PC-9 (cell line): ENCODE data around the gene RYR3. TPM values are rescaled to one million over a fixed set of nuclear protein-coding genes. Genes with fewer than 3 reads are reported as not detected.
A peak's percentile ranks its signal among the peaks of the same experiment; 100 is the strongest.

ENCODE experiments used
- BruUV-seq: library from RNA; stranded (reverse); fragments of 400-500 nt; replicated peaks from 2 replicates; lab custom pipeline; 2021; lab: Mats Ljungman, UMichigan
- CTCF ChIA-PET: fragments of 300-600 bp; sonication (Branson Sonifier 250); formaldehyde crosslinking; loops from one replicate; lab custom pipeline; 2022; ENCODE audit warnings: antibody characterized with exemption; lab: Charles Lee
- POLR2A ChIA-PET: fragments of 300-600 bp; sonication (Branson Sonifier 250); formaldehyde crosslinking; loops from one replicate; lab custom pipeline; 2022; ENCODE audit warnings: antibody characterized with exemption; ENCODE audit not compliant: unreplicated experiment; lab: Charles Lee
- DNase-seq, 2 experiments: peaks; one replicate each; pipeline versions ENCODE4 v3.0.0 to v3.0.0-alpha.2; 2015 to 2022; ENCODE audit warnings: mixed read lengths in 1 of 2
- H2AFZ ChIP-seq: fragments of 200-600 bp; sonication (generic); 2 replicates; pipeline ENCODE4 v1.8.1; 2017; ENCODE audit warnings: antibody characterized with exemption
- H3F3A ChIP-seq: fragments of 200-600 bp; sonication (generic); 2 replicates; pipeline ENCODE4 v1.8.1; 2017; ENCODE audit warnings: antibody characterized with exemption, mild to moderate bottlenecking, low read depth; ENCODE audit not compliant: insufficient read depth
- H3K27ac ChIP-seq: fragments of 200-600 bp; sonication (generic); 2 replicates; pipeline ENCODE4 v1.6.1; 2016; ENCODE audit warnings: mixed run types
- H3K27me3 ChIP-seq: fragments of 200-600 bp; sonication (generic); 2 replicates; pipeline ENCODE4 v1.6.1; 2016; ENCODE audit warnings: low read depth, mixed run types; ENCODE audit not compliant: insufficient read depth
- H3K36me3 ChIP-seq: fragments of 200-600 bp; sonication (generic); 2 replicates; pipeline ENCODE4 v1.6.1; 2016; ENCODE audit warnings: low read depth, mixed run types
- H3K4me1 ChIP-seq: fragments of 200-600 bp; sonication (generic); replicated peaks from 2 replicates; pipeline ENCODE4 v1.6.1; 2016; ENCODE audit warnings: mixed run types; ENCODE audit not compliant: insufficient read depth
- H3K4me2 ChIP-seq: fragments of 200-600 bp; sonication (generic); 2 replicates; pipeline ENCODE4 v1.6.1; 2017; ENCODE audit warnings: mixed run types
- H3K4me3 ChIP-seq: fragments of 200-600 bp; sonication (generic); 2 replicates; pipeline ENCODE4 v1.6.1; 2016; ENCODE audit warnings: mixed run types
- H3K79me2 ChIP-seq: fragments of 200-600 bp; sonication (generic); 2 replicates; pipeline ENCODE4 v1.6.1; 2017; ENCODE audit warnings: low read depth, mixed run types
- H3K9me2 ChIP-seq: fragments of 200-600 bp; sonication (generic); 2 replicates; pipeline ENCODE4 v1.8.1; 2017; ENCODE audit warnings: mild to moderate bottlenecking; ENCODE audit not compliant: insufficient read depth
- H3K9me3 ChIP-seq: fragments of 200-600 bp; sonication (generic); 2 replicates; pipeline ENCODE4 v1.8.1; 2016; ENCODE audit warnings: low read depth; ENCODE audit not compliant: insufficient read depth
- H4K20me1 ChIP-seq: fragments of 200-600 bp; sonication (generic); 2 replicates; pipeline ENCODE4 v1.8.1; 2017; ENCODE audit not compliant: insufficient read depth
- EZH2 ChIP-seq: fragments of 200-600 bp; sonication (generic); IDR thresholded peaks from 2 replicates; pipeline ENCODE4 v1.8.0; 2017; ENCODE audit warnings: antibody characterized with exemption, low read depth
- intact Hi-C: fragments of 100-400 bp; cut with micrococcal nuclease; formaldehyde crosslinking; loops from one replicate; pipeline ENCODE4 v1.10.0; 2022; ENCODE audit not compliant: unreplicated experiment
- total RNA-seq: library from RNA; stranded (reverse); gene quantifications from 2 replicates; pipeline ENCODE4 v1.2.3, GENCODE V29; 2021
- TF ChIP-seq, protein P1 (sequence below): fragments of 200-600 bp; sonication (generic); conservative IDR thresholded peaks from 2 replicates; pipeline ENCODE4 v1.6.1; 2017; ENCODE audit warnings: mixed run types, antibody characterized with exemption, mild to moderate bottlenecking, moderate library complexity

RYR3 gene
- total RNA-seq, 1 experiment from 2014 or later, result 0.15 TPM

DNA sequence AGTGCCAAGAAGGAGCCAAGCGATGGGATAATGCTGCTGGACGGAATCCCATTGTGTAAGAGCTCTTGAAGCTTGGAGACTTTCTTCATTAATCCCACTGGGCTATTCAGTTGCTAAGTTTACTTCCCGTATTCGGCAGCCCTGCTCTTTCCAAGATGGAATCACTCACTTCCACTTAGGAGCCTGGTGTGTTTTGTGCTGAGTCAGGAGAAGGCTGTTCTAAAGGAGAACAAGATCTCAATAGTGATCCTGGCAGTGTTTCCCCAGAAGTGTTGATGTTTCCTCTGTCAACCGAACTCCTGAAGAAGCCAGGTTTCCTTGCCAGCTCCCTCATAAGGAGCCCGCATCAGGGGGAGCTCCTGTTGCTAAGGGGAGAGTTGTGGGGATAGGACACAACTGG lies 387.4 kb downstream of the RYR3 start:
- POLR2A ChIA-PET, result no interaction called here
- Histone ChIP-seq H3K79me2 (no peaks in the 10 kb centered on the region), H3K4me1 (no peaks in the 10 kb centered on the region), H3K4me3 (no peak overlapping the region), H3K36me3 (no peaks in the 10 kb centered on the region), H4K20me1 (no peaks in the 10 kb centered on the region), H2AFZ (no peak overlapping the region), H3K27ac (no peak overlapping the region), H3K9me2 (no peaks in the 10 kb centered on the region), H3K4me2 (no peak overlapping the region), H3F3A (no peaks in the 10 kb centered on the region), H3K27me3 (no peaks in the 10 kb centered on the region), H3K9me3 (no peaks in the 10 kb centered on the region)
- CTCF ChIA-PET, result interaction anchor here (0.5 to 0.6 kb wide), 2 partner anchors 272 to 474 kb away, joined by 3 to 5 read pairs; no protein-coding TSS in a partner anchor
- TF ChIP-seq, protein P1, sequence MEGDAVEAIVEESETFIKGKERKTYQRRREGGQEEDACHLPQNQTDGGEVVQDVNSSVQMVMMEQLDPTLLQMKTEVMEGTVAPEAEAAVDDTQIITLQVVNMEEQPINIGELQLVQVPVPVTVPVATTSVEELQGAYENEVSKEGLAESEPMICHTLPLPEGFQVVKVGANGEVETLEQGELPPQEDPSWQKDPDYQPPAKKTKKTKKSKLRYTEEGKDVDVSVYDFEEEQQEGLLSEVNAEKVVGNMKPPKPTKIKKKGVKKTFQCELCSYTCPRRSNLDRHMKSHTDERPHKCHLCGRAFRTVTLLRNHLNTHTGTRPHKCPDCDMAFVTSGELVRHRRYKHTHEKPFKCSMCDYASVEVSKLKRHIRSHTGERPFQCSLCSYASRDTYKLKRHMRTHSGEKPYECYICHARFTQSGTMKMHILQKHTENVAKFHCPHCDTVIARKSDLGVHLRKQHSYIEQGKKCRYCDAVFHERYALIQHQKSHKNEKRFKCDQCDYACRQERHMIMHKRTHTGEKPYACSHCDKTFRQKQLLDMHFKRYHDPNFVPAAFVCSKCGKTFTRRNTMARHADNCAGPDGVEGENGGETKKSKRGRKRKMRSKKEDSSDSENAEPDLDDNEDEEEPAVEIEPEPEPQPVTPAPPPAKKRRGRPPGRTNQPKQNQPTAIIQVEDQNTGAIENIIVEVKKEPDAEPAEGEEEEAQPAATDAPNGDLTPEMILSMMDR, result no peak
- TF ChIP-seq EZH2, result no peak
- no TSS peak for BruUV-seq
- DNase-seq, result no peak
- intact Hi-C loops, result no loop called here

DNA sequence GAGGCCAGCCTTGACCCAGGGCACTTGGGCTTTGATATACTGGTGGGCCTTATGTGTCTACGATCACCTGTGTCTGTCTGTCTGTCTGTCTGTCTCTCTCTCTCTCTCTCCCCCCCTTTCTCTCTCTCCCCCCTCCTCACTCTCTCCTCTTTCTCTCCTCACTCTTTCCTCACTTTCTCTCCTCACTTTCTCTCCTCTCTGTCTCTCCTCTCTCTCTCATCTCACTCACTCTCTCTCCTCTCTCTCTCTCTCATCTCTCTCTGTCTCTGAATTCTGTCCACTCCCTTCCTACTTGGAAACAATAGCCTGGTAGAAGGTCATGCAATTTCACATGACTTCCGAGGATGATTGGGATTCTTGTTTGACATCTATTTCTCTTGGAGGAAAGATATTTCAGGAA lies 388.4 kb downstream of the RYR3 start:
- ChIA-PET CTCF (no interaction called here), POLR2A (no interaction called here)
- H2AFZ ChIP-seq, result no peak overlapping the region
- no peaks in the 10 kb centered on the region for H4K20me1 ChIP-seq
- no peaks in the 10 kb centered on the region for H3K9me3 ChIP-seq
- H3K4me1 ChIP-seq, result no peaks in the 10 kb centered on the region
- H3F3A ChIP-seq, result no peaks in the 10 kb centered on the region
- BruUV-seq, result no TSS peak
- H3K4me3 ChIP-seq, result no peak overlapping the region
- no peaks in the 10 kb centered on the region for H3K27me3 ChIP-seq
- DNase-seq, result no peak
- no peaks in the 10 kb centered on the region for H3K36me3 ChIP-seq
- intact Hi-C loops, result no loop called here
- H3K9me2 ChIP-seq, result no peaks in the 10 kb centered on the region
- no peak overlapping the region for H3K27ac ChIP-seq
- no peaks in the 10 kb centered on the region for H3K79me2 ChIP-seq
- H3K4me2 ChIP-seq, result no peak overlapping the region
- TF ChIP-seq EZH2, result no peak
- TF ChIP-seq, protein P1, result no peak

DNA sequence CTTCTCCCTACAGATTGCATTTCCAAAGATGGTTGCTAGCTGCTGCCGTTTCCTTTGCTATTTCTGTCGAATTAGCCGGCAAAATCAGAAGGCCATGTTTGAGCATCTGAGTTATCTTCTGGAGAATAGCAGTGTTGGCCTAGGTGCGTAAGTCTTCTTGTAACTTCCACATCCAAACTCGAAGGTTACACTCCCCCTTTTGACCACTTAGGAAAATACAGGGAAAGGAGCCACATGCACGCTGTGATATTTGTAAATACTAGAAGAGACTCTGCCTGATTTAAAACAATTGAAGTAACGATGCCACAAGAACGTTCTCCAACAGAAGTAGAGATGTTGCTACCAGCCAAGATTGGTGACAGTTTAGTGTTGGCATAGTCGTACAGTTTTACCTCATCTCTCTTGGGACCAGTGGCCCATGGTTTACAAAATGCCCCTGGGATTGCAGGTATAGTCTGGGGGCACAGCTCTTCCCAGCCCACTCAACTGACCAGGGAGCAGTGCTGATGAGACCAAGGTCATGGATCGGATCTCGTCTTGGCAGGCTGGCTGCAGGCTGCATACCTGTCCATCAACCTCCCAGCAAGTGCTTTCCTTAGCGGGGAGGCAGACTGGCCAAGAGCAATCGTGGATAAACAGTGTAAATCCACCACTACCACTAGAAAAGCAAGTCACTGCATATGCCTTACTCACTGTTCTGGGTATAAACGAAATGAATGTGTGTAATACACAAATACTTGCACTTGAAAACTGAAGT lies 389.1 kb downstream of the RYR3 start:
- no peaks in the 10 kb centered on the region for H3K4me1 ChIP-seq
- TF ChIP-seq, protein P1, result peak; percentile 37; the same call in 1 of the 2 replicates
- TF ChIP-seq EZH2, result no peak
- no peaks in the 10 kb centered on the region for H3F3A ChIP-seq
- DNase-seq, result no peak
- H3K79me2 ChIP-seq, result no peaks in the 10 kb centered on the region
- no peak overlapping the region for H3K4me2 ChIP-seq
- no TSS peak for BruUV-seq
- H3K27ac ChIP-seq, result no peak overlapping the region
- no peaks in the 10 kb centered on the region for H3K36me3 ChIP-seq
- H2AFZ ChIP-seq, result no peak overlapping the region
- POLR2A ChIA-PET, result no interaction called here
- no peaks in the 10 kb centered on the region for H3K9me2 ChIP-seq
- no peak overlapping the region for H3K4me3 ChIP-seq
- H3K9me3 ChIP-seq, result no peaks in the 10 kb centered on the region
- no peaks in the 10 kb centered on the region for H4K20me1 ChIP-seq
- intact Hi-C loops, result loop anchor here (1.0 to 10.0 kb wide), 3 partner anchors 407 to 615 kb away; no protein-coding TSS in a partner anchor
- CTCF ChIA-PET, result interaction anchor here (1.0 to 2.4 kb wide), 3 partner anchors 34 to 686 kb away, joined by 3 to 50 read pairs (median 4); no protein-coding TSS in a partner anchor
- no peaks in the 10 kb centered on the region for H3K27me3 ChIP-seq
